ENCODE results near the gene SSH2. TPM values are rescaled to one million over a fixed set of nuclear protein-coding genes. Genes with fewer than 3 reads are reported as not detected.

Gene SSH2
- total and polyA plus RNA-seq, 9 of the 15 experiments (the other 6 are each of a cell fraction or from before 2014, with no cell fraction given), result 3.9 to 16.1 (median 10.2) TPM

DNA sequence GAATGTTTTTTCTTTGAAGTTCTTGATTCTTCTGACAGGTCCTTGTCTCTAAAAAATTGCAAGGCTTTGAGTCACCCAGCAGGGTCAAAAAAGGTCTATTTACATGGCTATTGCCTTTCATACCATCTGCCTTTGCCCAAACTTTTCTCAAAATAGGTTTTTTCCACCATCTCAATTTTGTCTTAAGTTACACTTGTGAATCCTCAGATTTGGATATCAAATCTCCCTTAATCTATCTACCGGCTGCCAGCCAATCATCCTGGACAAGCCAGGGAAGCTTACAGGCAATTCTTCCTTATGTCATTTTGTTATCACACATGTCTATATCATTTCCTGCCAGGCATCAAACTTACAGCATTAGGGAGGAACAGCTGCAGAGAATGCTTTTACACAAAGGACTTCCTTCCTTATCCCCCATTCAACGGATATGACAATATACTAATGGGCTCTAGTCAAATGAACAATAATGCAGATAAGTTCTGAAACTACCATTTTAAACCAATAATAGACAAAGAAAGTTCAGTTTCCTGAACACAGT, 203.2 kb downstream of the SSH2 start:
- intact Hi-C loops (cut with micrococcal nuclease) (no loop called here), in situ Hi-C loops (cut with MboI) (no loop called here)
- no peaks in the 10 kb centered on the region for H4K20me1 ChIP-seq (replicated peaks; ENCODE audit: control insufficient read depth, insufficient read depth, low read length)
- peak overlapping the region; percentile 66 for H2AFZ ChIP-seq (ENCODE audit: low read depth, low read length)
- POLR2A ChIA-PET, result interaction anchor here (0.6 to 1.0 kb wide), 4 partner anchors 21 to 53 kb away, joined by 3 read pairs; no protein-coding TSS in a partner anchor
- no peak overlapping the region for H3K4me3 ChIP-seq
- WGBS (ENCODE audit: insufficient coverage, low coverage, missing lambda C conversion rate), result 4% methylated on average over 2 of the region's 2 CpGs
- no peaks in the 10 kb centered on the region for H3K79me2 ChIP-seq (ENCODE audit: control insufficient read depth, insufficient read depth, low read length)
- ATAC-seq, result peak; percentile 68
- 0 out of 2 replicates have a peak, but pooled peaks cover 5% of the 10 kb centered on the region for H3K9me3 ChIP-seq (replicated peaks; ENCODE audit: control insufficient read depth, insufficient read depth, low read depth, low read length)
- H3K36me3 ChIP-seq (ENCODE audit: control insufficient read depth, insufficient read depth, low read length), result no peaks in the 10 kb centered on the region
- H3K4me1 ChIP-seq (replicated peaks in 1 of 2; ENCODE audit: control insufficient read depth in 2 of 2, insufficient read depth in 2 of 2, low read length in 2 of 2), result peaks cover 30 to 47% of the 10 kb centered on the region in 2 experiments
- peak overlapping the region; percentile 86 for H3K27ac ChIP-seq (ENCODE audit: extremely low read depth, low read depth, low read length)
- H3K4me2 ChIP-seq (ENCODE audit: insufficient read depth, low read length), result peak overlapping the region; percentile 48
- no peaks in the 10 kb centered on the region for H3K27me3 ChIP-seq (ENCODE audit: control insufficient read depth in 2 of 2, insufficient read depth in 2 of 2, low read length in 2 of 2)
- H3K9ac ChIP-seq (ENCODE audit: insufficient read depth in 1 of 2, low read depth in 2 of 2, low read length in 2 of 2), result peak overlapping the region in 1 of 2 experiments; percentile 55; a peak in 2 of 4 replicates
- CTCF ChIA-PET (ENCODE audit: low intra/inter-chr PET ratio), result no interaction called here
- FAIRE-seq, result peak; percentile 86
- BruUV-seq (replicated peaks), result no TSS peak
- DNase-seq (ENCODE audit: extremely low read depth in 1 of 4, low spot score in 3 of 4), result peak; percentile 47 to 79 (median 63)
- no peaks in the 10 kb centered on the region for H3K9me1 ChIP-seq (ENCODE audit: control insufficient read depth, insufficient read depth, low read length)
- TF ChIP-seq DPF2 (IDR thresholded peaks at IDR 0.05) (peak; percentile 95), BHLHE40 (IDR thresholded peaks at IDR 0.05; ENCODE audit: low read length) (no peak), ATF1 (CRISPR knock-in tag; IDR thresholded peaks at IDR 0.05) (no peak), ATF1 (tag; IDR thresholded peaks at IDR 0.05) (peak; percentile 80), LEF1 (IDR thresholded peaks at IDR 0.05) (peak; percentile 77), LARP7 (IDR thresholded peaks at IDR 0.05) (no peak), CSDE1 (IDR thresholded peaks at IDR 0.05) (no peak), CAMTA2 (CRISPR knock-in tag; conservative IDR thresholded peaks at IDR 0.05) (no peak), HLTF (IDR thresholded peaks at IDR 0.05) (no peak), CEBPB (tag; IDR thresholded peaks at IDR 0.05) (no peak), EP300 (IDR thresholded peaks at IDR 0.05; ENCODE audit: low read length) (peak; percentile 95), OTX1 (CRISPR knock-in tag; IDR thresholded peaks at IDR 0.05) (no peak), PHF8 (IDR thresholded peaks at IDR 0.05; ENCODE audit: borderline replicate concordance, low read length) (no peak), TCF7L2 (IDR thresholded peaks at IDR 0.05; ENCODE audit: low read depth, low read length) (no peak), FOXA1 (IDR thresholded peaks at IDR 0.05; ENCODE audit: borderline replicate concordance) (no peak)
- TF ChIP-seq, protein P1, sequence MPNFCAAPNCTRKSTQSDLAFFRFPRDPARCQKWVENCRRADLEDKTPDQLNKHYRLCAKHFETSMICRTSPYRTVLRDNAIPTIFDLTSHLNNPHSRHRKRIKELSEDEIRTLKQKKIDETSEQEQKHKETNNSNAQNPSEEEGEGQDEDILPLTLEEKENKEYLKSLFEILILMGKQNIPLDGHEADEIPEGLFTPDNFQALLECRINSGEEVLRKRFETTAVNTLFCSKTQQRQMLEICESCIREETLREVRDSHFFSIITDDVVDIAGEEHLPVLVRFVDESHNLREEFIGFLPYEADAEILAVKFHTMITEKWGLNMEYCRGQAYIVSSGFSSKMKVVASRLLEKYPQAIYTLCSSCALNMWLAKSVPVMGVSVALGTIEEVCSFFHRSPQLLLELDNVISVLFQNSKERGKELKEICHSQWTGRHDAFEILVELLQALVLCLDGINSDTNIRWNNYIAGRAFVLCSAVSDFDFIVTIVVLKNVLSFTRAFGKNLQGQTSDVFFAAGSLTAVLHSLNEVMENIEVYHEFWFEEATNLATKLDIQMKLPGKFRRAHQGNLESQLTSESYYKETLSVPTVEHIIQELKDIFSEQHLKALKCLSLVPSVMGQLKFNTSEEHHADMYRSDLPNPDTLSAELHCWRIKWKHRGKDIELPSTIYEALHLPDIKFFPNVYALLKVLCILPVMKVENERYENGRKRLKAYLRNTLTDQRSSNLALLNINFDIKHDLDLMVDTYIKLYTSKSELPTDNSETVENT (CRISPR knock-in tag; IDR thresholded peaks at IDR 0.05), result no peak
- TF ChIP-seq, protein P2, sequence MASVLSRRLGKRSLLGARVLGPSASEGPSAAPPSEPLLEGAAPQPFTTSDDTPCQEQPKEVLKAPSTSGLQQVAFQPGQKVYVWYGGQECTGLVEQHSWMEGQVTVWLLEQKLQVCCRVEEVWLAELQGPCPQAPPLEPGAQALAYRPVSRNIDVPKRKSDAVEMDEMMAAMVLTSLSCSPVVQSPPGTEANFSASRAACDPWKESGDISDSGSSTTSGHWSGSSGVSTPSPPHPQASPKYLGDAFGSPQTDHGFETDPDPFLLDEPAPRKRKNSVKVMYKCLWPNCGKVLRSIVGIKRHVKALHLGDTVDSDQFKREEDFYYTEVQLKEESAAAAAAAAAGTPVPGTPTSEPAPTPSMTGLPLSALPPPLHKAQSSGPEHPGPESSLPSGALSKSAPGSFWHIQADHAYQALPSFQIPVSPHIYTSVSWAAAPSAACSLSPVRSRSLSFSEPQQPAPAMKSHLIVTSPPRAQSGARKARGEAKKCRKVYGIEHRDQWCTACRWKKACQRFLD (CRISPR knock-in tag; IDR thresholded peaks at IDR 0.05), result peak; percentile 74; the same call in 1 of the 2 replicates
- TF ChIP-seq, protein P3, sequence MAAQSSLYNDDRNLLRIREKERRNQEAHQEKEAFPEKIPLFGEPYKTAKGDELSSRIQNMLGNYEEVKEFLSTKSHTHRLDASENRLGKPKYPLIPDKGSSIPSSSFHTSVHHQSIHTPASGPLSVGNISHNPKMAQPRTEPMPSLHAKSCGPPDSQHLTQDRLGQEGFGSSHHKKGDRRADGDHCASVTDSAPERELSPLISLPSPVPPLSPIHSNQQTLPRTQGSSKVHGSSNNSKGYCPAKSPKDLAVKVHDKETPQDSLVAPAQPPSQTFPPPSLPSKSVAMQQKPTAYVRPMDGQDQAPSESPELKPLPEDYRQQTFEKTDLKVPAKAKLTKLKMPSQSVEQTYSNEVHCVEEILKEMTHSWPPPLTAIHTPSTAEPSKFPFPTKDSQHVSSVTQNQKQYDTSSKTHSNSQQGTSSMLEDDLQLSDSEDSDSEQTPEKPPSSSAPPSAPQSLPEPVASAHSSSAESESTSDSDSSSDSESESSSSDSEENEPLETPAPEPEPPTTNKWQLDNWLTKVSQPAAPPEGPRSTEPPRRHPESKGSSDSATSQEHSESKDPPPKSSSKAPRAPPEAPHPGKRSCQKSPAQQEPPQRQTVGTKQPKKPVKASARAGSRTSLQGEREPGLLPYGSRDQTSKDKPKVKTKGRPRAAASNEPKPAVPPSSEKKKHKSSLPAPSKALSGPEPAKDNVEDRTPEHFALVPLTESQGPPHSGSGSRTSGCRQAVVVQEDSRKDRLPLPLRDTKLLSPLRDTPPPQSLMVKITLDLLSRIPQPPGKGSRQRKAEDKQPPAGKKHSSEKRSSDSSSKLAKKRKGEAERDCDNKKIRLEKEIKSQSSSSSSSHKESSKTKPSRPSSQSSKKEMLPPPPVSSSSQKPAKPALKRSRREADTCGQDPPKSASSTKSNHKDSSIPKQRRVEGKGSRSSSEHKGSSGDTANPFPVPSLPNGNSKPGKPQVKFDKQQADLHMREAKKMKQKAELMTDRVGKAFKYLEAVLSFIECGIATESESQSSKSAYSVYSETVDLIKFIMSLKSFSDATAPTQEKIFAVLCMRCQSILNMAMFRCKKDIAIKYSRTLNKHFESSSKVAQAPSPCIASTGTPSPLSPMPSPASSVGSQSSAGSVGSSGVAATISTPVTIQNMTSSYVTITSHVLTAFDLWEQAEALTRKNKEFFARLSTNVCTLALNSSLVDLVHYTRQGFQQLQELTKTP (IDR thresholded peaks at IDR 0.05; ENCODE audit: low read depth in 1 of 2, partially characterized antibody in 2 of 2), result peak in 1 of 2 experiments; percentile 26
